Activated gamma-delta T cell (primary cell): Measurements from ENCODE around the gene NPB.

Source experiments
- DNase-seq: peaks from one replicate; lab custom pipeline; 2025; lab: John Stamatoyannopoulos, UW

Gene NPB

GRCh38 chr17:81898885-81899284, 3.2 kb upstream of the NPB start:
- no peak for DNase-seq

GRCh38 chr17:81899514-81900166, 2.4 kb upstream of the NPB start:
- no peak for DNase-seq

GRCh38 chr17:81900181-81900820, 1.7 kb upstream of the NPB start:
- no peak for DNase-seq

GRCh38 chr17:81901167-81902022, 643 bp upstream of the NPB start:
- no peak for DNase-seq

- no peak for DNase-seq
Observed at GRCh38 chr17:81902653-81903414, 796 bp downstream of the NPB start.

GRCh38 chr17:81903415-81903831, 1.4 kb downstream of the NPB start:
- DNase-seq: no peak

- no peak for DNase-seq
Observed at GRCh38 chr17:81903896-81904599, 2.0 kb downstream of the NPB start.

GRCh38 chr17:81904600-81905423, 2.8 kb downstream of the NPB start:
- no peak for DNase-seq

- DNase-seq: no peak
Observed at GRCh38 chr17:81905424-81905875, 3.4 kb downstream of the NPB start.

GRCh38 chr17:81905993-81906392, 4.0 kb downstream of the NPB start:
- DNase-seq: no peak

- DNase-seq: no peak
Observed at GRCh38 chr17:81906476-81907218, 4.6 kb downstream of the NPB start.

GRCh38 chr17:81907219-81908145, 5.4 kb downstream of the NPB start:
- DNase-seq: no peak

- DNase-seq: no peak
Observed at GRCh38 chr17:81908793-81909192, 6.8 kb downstream of the NPB start.

GRCh38 chr17:81909231-81909630, 7.2 kb downstream of the NPB start:
- no peak for DNase-seq

GRCh38 chr17:81909966-81910839, 8.2 kb downstream of the NPB start:
- no peak for DNase-seq

GRCh38 chr17:81910840-81911276, 8.8 kb downstream of the NPB start:
- DNase-seq: no peak

GRCh38 chr17:81911277-81911961, 9.4 kb downstream of the NPB start, which contains the start of gene PCYT2:
TSS of gene PCYT2 (minus strand) at chr17:81911399. CDS start at chr17:81911355, 44 bp downstream.
- DNase-seq: peak; percentile 87
